GM10248 (cell line): Measurements from ENCODE around the gene MTHFSD.

ENCODE experiments used
- CTCF ChIA-PET: fragments of 300-600 bp; sonication (Branson Sonifier 250); formaldehyde crosslinking; extraction: SDS; loops from one replicate; lab custom pipeline; 2021; ENCODE audit warnings: antibody characterized with exemption; lab: Yijun Ruan, JAX
- POLR2A ChIA-PET: fragments of 350-650 bp; sonication (Branson Sonifier 250); formaldehyde crosslinking; extraction: SDS; loops from one replicate; lab custom pipeline; 2020; ENCODE audit warnings: antibody characterized with exemption; lab: Yijun Ruan, JAX
- DNase-seq: peaks from one replicate; pipeline ENCODE4 v3.0.0; 2012; ENCODE audit errors: extremely low spot score
- CTCF ChIP-seq: IDR thresholded peaks from 2 replicates; pipeline ENCODE4 v1.5.1; 2012; ENCODE audit warnings: mild to moderate bottlenecking, low read depth; ENCODE audit errors: extremely low read depth, missing control alignments, control extremely low read depth

MTHFSD gene

GRCh38 chr16:86504315-86505184 lies 50.5 kb downstream of the MTHFSD start:
- POLR2A ChIA-PET, result no interaction called here
- DNase-seq, result no peak
- TF ChIP-seq CTCF, result no peak
- CTCF ChIA-PET, result no interaction called here

- CTCF ChIA-PET, result no interaction called here
- TF ChIP-seq CTCF, result no peak
Observed at GRCh38 chr16:86503830-86504229, 51.2 kb downstream of the MTHFSD start.

GRCh38 chr16:86502856-86503748 lies 51.9 kb downstream of the MTHFSD start:
- no peak for TF ChIP-seq CTCF
- CTCF ChIA-PET, result no interaction called here
- no peak for DNase-seq
- POLR2A ChIA-PET, result no interaction called here

More at GRCh38 chr16:86503830-86504229, 51.2 kb downstream of the MTHFSD start:
- no peak for DNase-seq
- POLR2A ChIA-PET, result no interaction called here

GRCh38 chr16:86501989-86502855 lies 52.8 kb downstream of the MTHFSD start:
- ChIA-PET POLR2A (no interaction called here), CTCF (interaction anchor here (1.5 to 1.6 kb wide), 2 partner anchors 16 to 62 kb away, joined by 5 to 6 read pairs; no protein-coding TSS in a partner anchor)
- no peak for DNase-seq
- TF ChIP-seq CTCF, result no peak

- CTCF ChIA-PET, result interaction anchor here (1.5 to 1.6 kb wide), 2 partner anchors 17 to 63 kb away, joined by 5 to 6 read pairs; no protein-coding TSS in a partner anchor
- DNase-seq, result no peak
- no peak for TF ChIP-seq CTCF
- POLR2A ChIA-PET, result no interaction called here
Observed at GRCh38 chr16:86500708-86501510, 54.1 kb downstream of the MTHFSD start.
